Adrenal gland (tissue), 5 donors: ENCODE data around the gene DYNC1LI1.

ENCODE experiments used
- POLR2A ChIP-seq, 2 donors: fragments of 450-650 bp; IDR thresholded peaks; one replicate each; pipeline ENCODE4 v1.6.1; 2017; ENCODE audit warnings: antibody characterized with exemption in 2 of 2, mild to moderate bottlenecking in 2 of 2, moderate library complexity in 1 of 2
- TF ChIP-seq, protein P1 (sequence below), 6 experiments: fragments of 450-650 bp in 4 of 6; fragments of 200-600 bp in 2 of 6; sonication (generic) in 1 of 6; IDR thresholded peaks; 1 replicate in 5 of 6; 2 replicates in 1 of 6; pipeline versions ENCODE4 v1.5.1 to v1.8.0; 2016 to 2021; ENCODE audit warnings: antibody characterized with exemption in 6 of 6, mild to moderate bottlenecking in 2 of 6, moderate library complexity in 1 of 6
- donor health status: DM: no; HTN: no; CAD: no.

DNA sequence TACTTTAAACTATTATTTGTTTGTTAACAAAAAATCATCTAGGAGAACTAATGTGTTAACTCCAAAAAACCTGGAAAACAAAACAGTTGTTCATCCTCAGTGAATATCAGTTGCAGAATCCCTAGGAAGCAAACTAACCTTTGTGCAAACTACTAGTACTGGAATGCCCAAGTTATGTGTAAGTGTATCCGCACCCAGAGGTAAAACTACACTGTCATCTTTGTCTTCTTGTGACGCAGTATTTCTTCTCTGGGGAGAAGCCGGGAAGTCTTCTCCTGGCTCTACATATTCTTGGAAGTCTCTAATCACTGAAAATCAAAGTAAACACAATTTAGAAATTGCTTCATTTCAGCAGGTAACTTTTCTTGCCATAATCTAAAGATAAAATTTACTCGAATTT is 29.8 kb downstream of the DYNC1LI1 start:
- TF ChIP-seq, protein P1, sequence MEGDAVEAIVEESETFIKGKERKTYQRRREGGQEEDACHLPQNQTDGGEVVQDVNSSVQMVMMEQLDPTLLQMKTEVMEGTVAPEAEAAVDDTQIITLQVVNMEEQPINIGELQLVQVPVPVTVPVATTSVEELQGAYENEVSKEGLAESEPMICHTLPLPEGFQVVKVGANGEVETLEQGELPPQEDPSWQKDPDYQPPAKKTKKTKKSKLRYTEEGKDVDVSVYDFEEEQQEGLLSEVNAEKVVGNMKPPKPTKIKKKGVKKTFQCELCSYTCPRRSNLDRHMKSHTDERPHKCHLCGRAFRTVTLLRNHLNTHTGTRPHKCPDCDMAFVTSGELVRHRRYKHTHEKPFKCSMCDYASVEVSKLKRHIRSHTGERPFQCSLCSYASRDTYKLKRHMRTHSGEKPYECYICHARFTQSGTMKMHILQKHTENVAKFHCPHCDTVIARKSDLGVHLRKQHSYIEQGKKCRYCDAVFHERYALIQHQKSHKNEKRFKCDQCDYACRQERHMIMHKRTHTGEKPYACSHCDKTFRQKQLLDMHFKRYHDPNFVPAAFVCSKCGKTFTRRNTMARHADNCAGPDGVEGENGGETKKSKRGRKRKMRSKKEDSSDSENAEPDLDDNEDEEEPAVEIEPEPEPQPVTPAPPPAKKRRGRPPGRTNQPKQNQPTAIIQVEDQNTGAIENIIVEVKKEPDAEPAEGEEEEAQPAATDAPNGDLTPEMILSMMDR (IDR thresholded peaks at IDR 0.05), result no peak
- TF ChIP-seq POLR2A (IDR thresholded peaks at IDR 0.05), result no peak
